Spleen (tissue), 7 donors: ENCODE measurements around the gene GTPBP1.

ENCODE experiments used
- POLR2A ChIP-seq, 3 donors: fragments of 450-650 bp; IDR thresholded peaks; one replicate each; pipeline ENCODE4 v1.5.1; 2017; ENCODE audit warnings: antibody characterized with exemption in 3 of 3, mild to moderate bottlenecking in 1 of 3
- TF ChIP-seq, protein P1 (sequence below), 11 experiments: fragments of 200-600 bp in 7 of 11; fragments of 450-650 bp in 4 of 11; sonication (generic) in 4 of 11; IDR thresholded peaks in 8 of 11; conservative IDR thresholded peaks in 3 of 11; 1 replicate in 7 of 11; 2 replicates in 4 of 11; pipeline versions ENCODE4 v1.4.0 to v1.8.0; 2016 to 2021; ENCODE audit warnings: antibody characterized with exemption in 11 of 11, inconsistent platforms in 4 of 11, mild to moderate bottlenecking in 1 of 11
- donor health status: DM: no; HTN: no; CAD: no; lungs with moderate emphysema.
- donor health status: DM: no; HTN: no; CAD: no.
- donor health status: DM: no; HTN: no; CAD: no.

DNA sequence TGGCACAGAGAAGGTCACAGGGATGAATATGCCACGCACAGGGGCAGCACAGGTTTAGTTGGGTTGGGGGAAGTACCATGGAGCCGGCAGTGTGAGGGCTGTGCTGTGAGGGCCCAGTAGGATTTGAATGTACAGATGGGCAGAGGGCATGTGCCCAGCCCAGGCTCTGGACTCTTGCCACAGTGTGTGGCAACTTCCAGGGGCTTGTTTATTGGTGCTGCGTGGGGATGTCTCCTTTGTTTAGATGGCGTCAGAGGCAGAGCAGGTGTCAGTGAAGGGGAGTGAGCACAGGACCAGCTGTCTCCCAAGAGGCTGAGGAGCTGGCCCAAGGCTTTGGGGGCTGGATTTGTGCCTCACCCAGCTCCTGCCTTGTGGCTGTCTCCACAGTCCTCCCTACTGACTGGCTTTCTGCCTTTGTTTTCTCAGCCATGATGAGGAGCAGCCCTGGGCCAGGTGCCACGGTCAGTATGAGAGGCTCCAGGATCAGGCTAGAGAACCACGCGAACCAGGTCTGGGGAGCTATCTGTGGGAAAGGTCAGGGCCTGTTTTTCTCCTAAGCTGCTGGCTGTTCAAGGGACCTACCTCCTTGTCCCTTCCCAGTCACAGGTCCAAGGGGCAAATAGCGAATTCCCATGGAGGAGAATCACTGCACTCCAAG lies 28.1 kb downstream of the GTPBP1 start:
- TF ChIP-seq, protein P1, sequence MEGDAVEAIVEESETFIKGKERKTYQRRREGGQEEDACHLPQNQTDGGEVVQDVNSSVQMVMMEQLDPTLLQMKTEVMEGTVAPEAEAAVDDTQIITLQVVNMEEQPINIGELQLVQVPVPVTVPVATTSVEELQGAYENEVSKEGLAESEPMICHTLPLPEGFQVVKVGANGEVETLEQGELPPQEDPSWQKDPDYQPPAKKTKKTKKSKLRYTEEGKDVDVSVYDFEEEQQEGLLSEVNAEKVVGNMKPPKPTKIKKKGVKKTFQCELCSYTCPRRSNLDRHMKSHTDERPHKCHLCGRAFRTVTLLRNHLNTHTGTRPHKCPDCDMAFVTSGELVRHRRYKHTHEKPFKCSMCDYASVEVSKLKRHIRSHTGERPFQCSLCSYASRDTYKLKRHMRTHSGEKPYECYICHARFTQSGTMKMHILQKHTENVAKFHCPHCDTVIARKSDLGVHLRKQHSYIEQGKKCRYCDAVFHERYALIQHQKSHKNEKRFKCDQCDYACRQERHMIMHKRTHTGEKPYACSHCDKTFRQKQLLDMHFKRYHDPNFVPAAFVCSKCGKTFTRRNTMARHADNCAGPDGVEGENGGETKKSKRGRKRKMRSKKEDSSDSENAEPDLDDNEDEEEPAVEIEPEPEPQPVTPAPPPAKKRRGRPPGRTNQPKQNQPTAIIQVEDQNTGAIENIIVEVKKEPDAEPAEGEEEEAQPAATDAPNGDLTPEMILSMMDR (IDR thresholded peaks at IDR 0.05 in 8 of 11, conservative IDR thresholded peaks at IDR 0.05 in 3 of 11), result no peak
- TF ChIP-seq POLR2A (IDR thresholded peaks at IDR 0.05), result no peak
